Measurements from ENCODE around the gene PMAIP1. TPM values are rescaled to one million over a fixed set of nuclear protein-coding genes. Genes with fewer than 3 reads are reported as not detected.
"Not testable (repeated sequence)": the region's sequence is repeated elsewhere in the genome, so short reads cannot be mapped to it uniquely, and the experiment has no call there.

Gene PMAIP1
- total RNA-seq, 1 donor from 2014 or later: 69.9 TPM

- peak; percentile 38 for DNase-seq
- POLR2A ChIA-PET: interaction anchor here (0.6 to 13.0 kb wide), 9 partner anchors 9 to 75 kb away, joined by 3 to 122 read pairs (median 8); partner anchors contain the start of gene PMAIP1
- Mint-ChIP-seq H3K36me3 (ENCODE audit: low read depth) (no peaks in the 10 kb centered on the region), H3K27me3 (no peaks in the 10 kb centered on the region), H3K4me1 (peaks cover 53% of the 10 kb centered on the region), H3K9me3 (no peaks in the 10 kb centered on the region), H3K27ac (peak overlapping the region; percentile 82), H3K4me3 (peak overlapping the region; percentile 70)
- ATAC-seq (ENCODE audit: low read depth): peak; percentile 79
- CTCF ChIA-PET: interaction anchor here (1.3 kb wide), 1 partner anchor 14 kb away, joined by 4 read pairs; the partner anchor contains the start of gene PMAIP1
- TF ChIP-seq CTCF (IDR thresholded peaks at IDR 0.05): no peak
- intact Hi-C loops (cut with micrococcal nuclease): loop anchor here (1.0 to 2.0 kb wide), 5 partner anchors 9 to 48 kb away; partner anchors contain the start of gene PMAIP1
Measured at GRCh38 chr18:59885579-59886163, 14.1 kb upstream of the PMAIP1 start.

- peak overlapping the region; percentile 82 for H3K27ac Mint-ChIP-seq
- H3K4me3 Mint-ChIP-seq; CTCF ChIA-PET; H3K27me3 Mint-ChIP-seq; H3K9me3 Mint-ChIP-seq; intact Hi-C loops (cut with micrococcal nuclease); DNase-seq; H3K36me3 Mint-ChIP-seq (ENCODE audit: low read depth); ATAC-seq (ENCODE audit: low read depth): not testable (repeated sequence)
- POLR2A ChIA-PET: interaction anchor here (2.5 to 13.0 kb wide), 2 partner anchors 14 to 18 kb away, joined by 13 to 122 read pairs; partner anchors contain the start of gene PMAIP1
- peaks cover 49% of the 10 kb centered on the region for H3K4me1 Mint-ChIP-seq
Measured at GRCh38 chr18:59886399-59886798, 13.4 kb upstream of the PMAIP1 start.

- Mint-ChIP-seq H3K27me3 (no peaks in the 10 kb centered on the region), H3K36me3 (ENCODE audit: low read depth) (no peaks in the 10 kb centered on the region), H3K27ac (no peak overlapping the region), H3K4me3 (no peak overlapping the region), H3K4me1 (no peaks in the 10 kb centered on the region), H3K9me3 (no peaks in the 10 kb centered on the region)
- intact Hi-C loops (cut with micrococcal nuclease): no loop called here
- CTCF ChIA-PET: no interaction called here
- POLR2A ChIA-PET: interaction anchor here (0.7 kb wide), 1 partner anchor 36 kb away, joined by 3 read pairs; no protein-coding TSS in a partner anchor
- DNase-seq (no peak), ATAC-seq (ENCODE audit: low read depth) (no peak)
- TF ChIP-seq CTCF (IDR thresholded peaks at IDR 0.05): no peak
Measured at GRCh38 chr18:59892123-59892522, 7.7 kb upstream of the PMAIP1 start.

GRCh38 chr18:59893971-59894370, 5.8 kb upstream of the PMAIP1 start:
- TF ChIP-seq CTCF (IDR thresholded peaks at IDR 0.05): no peak
- no peaks in the 10 kb centered on the region for H3K36me3 Mint-ChIP-seq (ENCODE audit: low read depth)
- H3K9me3 Mint-ChIP-seq: no peaks in the 10 kb centered on the region
- POLR2A ChIA-PET: no interaction called here
- DNase-seq (no peak), ATAC-seq (ENCODE audit: low read depth) (no peak)
- intact Hi-C loops (cut with micrococcal nuclease): no loop called here
- H3K4me1 Mint-ChIP-seq: peaks cover 6% of the 10 kb centered on the region
- no peaks in the 10 kb centered on the region for H3K27me3 Mint-ChIP-seq
- H3K27ac Mint-ChIP-seq: no peak overlapping the region
- CTCF ChIA-PET: no interaction called here
- no peak overlapping the region for H3K4me3 Mint-ChIP-seq

GRCh38 chr18:59897321-59897954, 2.4 kb upstream of the PMAIP1 start:
- ATAC-seq (ENCODE audit: low read depth) (no peak), DNase-seq (no peak)
- POLR2A ChIA-PET: interaction anchor here (0.7 kb wide), 1 partner anchor 25 kb away, joined by 4 read pairs; no protein-coding TSS in a partner anchor
- TF ChIP-seq CTCF (IDR thresholded peaks at IDR 0.05): no peak
- Mint-ChIP-seq H3K27ac (no peak overlapping the region), H3K4me3 (no peak overlapping the region), H3K27me3 (no peaks in the 10 kb centered on the region), H3K9me3 (no peaks in the 10 kb centered on the region), H3K4me1 (peaks cover 24% of the 10 kb centered on the region), H3K36me3 (ENCODE audit: low read depth) (peaks cover 29% of the 10 kb centered on the region)
- intact Hi-C loops (cut with micrococcal nuclease): loop anchor here (5.0 kb wide), 1 partner anchor 540 kb away; the partner anchor contains the start of gene LMAN1
- CTCF ChIA-PET: interaction anchor here (0.7 to 0.9 kb wide), 3 partner anchors 8 to 92 kb away, joined by 3 to 4 read pairs (median 3); no protein-coding TSS in a partner anchor
